A549 (cell line): Measurements from ENCODE around the gene UFD1. TPM values are rescaled to one million over a fixed set of nuclear protein-coding genes. Genes with fewer than 3 reads are reported as not detected.

Experiments used
- ATAC-seq, 2 experiments: fragments of 200-7000 bp in 1 of 2; fragments of >200 bp in 1 of 2; cut with Nextera tagmentation in 1 of 2; cut with Tn5 transposase in 1 of 2; 3 replicates each; pipeline versions ENCODE4 v1.8.0 to v1.9.1; 2018 to 2020; ENCODE audit warnings: mild to moderate bottlenecking in 1 of 2, moderate library complexity in 1 of 2
- CTCF ChIA-PET: fragments of 300-600 bp; sonication (Branson Sonifier 250); formaldehyde crosslinking; extraction: SDS; loops from one replicate; lab custom pipeline; 2021; ENCODE audit warnings: antibody characterized with exemption, inconsistent platforms; lab: Yijun Ruan, JAX
- POLR2A ChIA-PET: fragments of 350-600 bp; formaldehyde crosslinking; extraction: SDS; loops from one replicate; lab custom pipeline; 2021; ENCODE audit warnings: antibody characterized with exemption, inconsistent platforms; lab: Yijun Ruan, JAX
- DNase-seq, 2 experiments: peaks; one replicate each; pipeline versions ENCODE4 v3.0.0 to v3.0.0-alpha.2; 2011 to 2016; ENCODE audit warnings: low read depth in 1 of 2, low spot score in 1 of 2
- FAIRE-seq: peaks from 2 replicates; lab custom pipeline; 2011; peaks lifted over from hg19 to GRCh38; lab: Jason Lieb, UNC
- H3K27ac ChIP-seq, 2 experiments: fragments of >200 bp; sonication (Bioruptor Twin); formaldehyde crosslinking; 3 replicates each; pipeline ENCODE4 v1.5.1; 2016 to 2017
- H3K4me1 ChIP-seq: fragments of >200 bp; sonication (Bioruptor Twin); formaldehyde crosslinking; 3 replicates; pipeline ENCODE4 v1.6.1; 2016
- H3K4me2 ChIP-seq: fragments of >200 bp; sonication (Bioruptor Twin); formaldehyde crosslinking; 3 replicates; pipeline ENCODE4 v1.6.1; 2016
- H3K4me3 ChIP-seq: fragments of >200 bp; sonication (Bioruptor Twin); formaldehyde crosslinking; 3 replicates; pipeline ENCODE4 v1.5.1; 2016
- H3K9me3 ChIP-seq: fragments of >200 bp; sonication (Bioruptor Twin); formaldehyde crosslinking; 3 replicates; pipeline ENCODE4 v1.6.1; 2016
- CBX8 ChIP-seq: fragments of 200-600 bp; sonication (generic); IDR thresholded peaks from 2 replicates; pipeline ENCODE4 v1.6.1; 2016
- CEBPB ChIP-seq, 2 experiments: fragments of >200 bp in 1 of 2; sonication (Bioruptor Twin) in 1 of 2; formaldehyde crosslinking in 1 of 2; IDR thresholded peaks; 2 replicates each; pipeline ENCODE4 v1.6.1; 2012 to 2016
- CHD2 ChIP-seq: fragments of 150-350 bp; IDR thresholded peaks from 2 replicates; pipeline ENCODE4 v1.6.1; 2014; ENCODE audit warnings: low read length; ENCODE audit not compliant: partially characterized antibody
- CHD4 ChIP-seq: fragments of 200-600 bp; sonication (generic); IDR thresholded peaks from 2 replicates; pipeline ENCODE4 v1.6.1; 2016; ENCODE audit warnings: antibody characterized with exemption, mild to moderate bottlenecking, borderline replicate concordance
- FOXS1 ChIP-seq: fragments of 250-450 bp; sonication (Bioruptor Pico); IDR thresholded peaks from 2 replicates; pipeline ENCODE4 v1.5.0; 2020; ENCODE audit warnings: mild to moderate bottlenecking, moderate library complexity
- GATA3 ChIP-seq: IDR thresholded peaks from 2 replicates; pipeline ENCODE4 v1.6.1; 2012; ENCODE audit warnings: borderline replicate concordance
- HOXA7 ChIP-seq: fragments of 250-450 bp; sonication (Bioruptor Pico); IDR thresholded peaks from 2 replicates; pipeline ENCODE4 v1.5.0; 2020; ENCODE audit warnings: mild to moderate bottlenecking, moderate library complexity
- HOXB13 ChIP-seq: fragments of 250-450 bp; sonication (Bioruptor Pico); IDR thresholded peaks from 2 replicates; pipeline ENCODE4 v1.5.0; 2020; ENCODE audit warnings: low read depth, mild to moderate bottlenecking, moderate library complexity
- HOXB5 ChIP-seq: fragments of 250-450 bp; sonication (Bioruptor Pico); IDR thresholded peaks from 2 replicates; pipeline ENCODE4 v1.5.0; 2020; ENCODE audit warnings: mild to moderate bottlenecking, moderate library complexity
- MAZ ChIP-seq: fragments of 150-350 bp; IDR thresholded peaks from 2 replicates; pipeline ENCODE4 v1.6.1; 2014; ENCODE audit warnings: antibody characterized with exemption, low read depth, low read length, borderline replicate concordance
- PHF8 ChIP-seq: fragments of 200-600 bp; sonication (generic); IDR thresholded peaks from 2 replicates; pipeline ENCODE4 v1.6.1; 2016; ENCODE audit warnings: low read depth, mild to moderate bottlenecking, antibody characterized with exemption, moderate library complexity, borderline replicate concordance
- RAD21 ChIP-seq, 2 experiments: fragments of >200 bp in 1 of 2; sonication (Bioruptor Twin) in 1 of 2; formaldehyde crosslinking in 1 of 2; IDR thresholded peaks in 1 of 2; conservative IDR thresholded peaks in 1 of 2; 2 replicates in 1 of 2; 3 replicates in 1 of 2; pipeline ENCODE4 v1.6.1; 2012 to 2018; ENCODE audit warnings: inconsistent platforms in 1 of 2
- RARB ChIP-seq: fragments of 250-450 bp; sonication (Bioruptor Pico); IDR thresholded peaks from 2 replicates; pipeline ENCODE4 v1.8.0; 2021; ENCODE audit warnings: mild to moderate bottlenecking, moderate library complexity
- RNF2 ChIP-seq: fragments of 200-600 bp; sonication (generic); IDR thresholded peaks from 2 replicates; pipeline ENCODE4 v1.6.1; 2016; ENCODE audit warnings: low read depth, mild to moderate bottlenecking, antibody characterized with exemption, moderate library complexity, borderline replicate concordance
- SREBF2 ChIP-seq: fragments of 450-650 bp; IDR thresholded peaks from 2 replicates; pipeline ENCODE4 v1.6.1; 2014; ENCODE audit warnings: mild to moderate bottlenecking, moderate library complexity
- ZNF302 ChIP-seq: fragments of 250-450 bp; sonication (Bioruptor Pico); IDR thresholded peaks from 2 replicates; pipeline ENCODE4 v1.9.0; 2021; ENCODE audit warnings: inconsistent platforms, mild to moderate bottlenecking, moderate library complexity
- WGBS: methylation state at CpG from one replicate; pipeline ENCODE4 v1.1.6; 2017; ENCODE audit errors: missing lambda C conversion rate; 5-methylcytosine and 5-hydroxymethylcytosine counted together
- polyA plus RNA-seq, 4 experiments: library from polyadenylated mRNA; depleted of rRNA in 3 of 4; stranded (reverse); fragments of >200 nt; fragmentation: RNase III in 1 of 4; extraction: RNeasy Plus Mini Kit Qiagen cat#74134 plus additional on column Dnase treatment in 1 of 4; gene quantifications; 2 replicates in 3 of 4; 3 replicates in 1 of 4; pipeline ENCODE4 v1.2.3, GENCODE V29; 2011 to 2017
- TF ChIP-seq, protein P1 (sequence below): fragments of >200 bp; sonication (Bioruptor Twin); formaldehyde crosslinking; IDR thresholded peaks from 2 replicates; pipeline ENCODE4 v1.6.1; 2016
- TF ChIP-seq, protein P2 (sequence below): fragments of >200 bp; sonication (Bioruptor Twin); formaldehyde crosslinking; IDR thresholded peaks from 3 replicates; pipeline ENCODE4 v1.5.1; 2016
- TF ChIP-seq, protein P3 (sequence below): IDR thresholded peaks from 2 replicates; pipeline ENCODE4 v1.6.1; 2012
- TF ChIP-seq, protein P4 (sequence below): IDR thresholded peaks from 2 replicates; pipeline ENCODE4 v1.6.1; 2012; ENCODE audit warnings: low read depth, borderline replicate concordance
- TF ChIP-seq, protein P5 (sequence below): fragments of 200-600 bp; sonication (generic); IDR thresholded peaks from 2 replicates; pipeline ENCODE4 v1.6.1; 2016; ENCODE audit warnings: antibody characterized with exemption, mild to moderate bottlenecking, moderate library complexity
- TF ChIP-seq, protein P6 (sequence below): fragments of 150-350 bp; IDR thresholded peaks from 2 replicates; pipeline ENCODE4 v1.6.1; 2014; ENCODE audit warnings: low read depth, mild to moderate bottlenecking, low read length

Gene UFD1
- polyA plus RNA-seq, 2 of the 4 experiments (the other 2 are of a cell fraction), result 95.4 to 96.1 TPM

DNA sequence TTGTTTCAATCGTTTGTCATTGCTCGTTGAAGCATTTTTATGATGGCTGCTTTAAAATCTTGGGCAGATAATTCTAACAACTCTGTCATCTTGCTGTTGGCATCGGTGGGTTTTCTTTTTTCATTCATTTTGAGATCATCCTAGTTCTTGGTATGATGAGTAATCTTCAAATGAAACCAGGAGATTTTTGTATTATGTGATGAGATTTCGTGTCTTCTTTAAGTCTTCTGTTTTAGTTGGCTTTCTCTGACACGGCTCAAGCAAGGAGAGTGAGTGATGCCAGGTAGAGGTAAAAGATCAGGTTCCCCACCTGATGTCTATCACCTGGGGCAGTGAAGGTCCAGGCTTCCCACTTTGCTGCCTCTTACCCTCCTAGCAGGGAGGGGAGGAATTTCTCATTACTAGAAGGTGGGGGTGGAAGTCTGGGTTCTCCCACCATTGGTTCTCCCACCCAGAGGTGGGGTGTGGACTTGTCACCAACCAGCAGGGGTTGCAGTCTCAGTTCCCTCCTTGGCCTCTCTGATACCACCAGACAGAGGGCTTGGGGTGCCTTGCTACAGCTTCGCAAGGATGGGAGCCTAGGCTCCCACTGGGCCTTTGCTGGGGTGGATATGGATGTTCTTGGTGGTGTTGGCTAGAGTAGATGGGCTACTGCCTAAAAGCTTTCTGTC, 13.6 kb upstream of the UFD1 start:
- no peak overlapping the region for H3K4me3 ChIP-seq
- H3K4me1 ChIP-seq, result 0 out of 3 replicates have a peak, but pooled peaks cover 3% of the 10 kb centered on the region
- DNase-seq (no peak), ATAC-seq (no peak), FAIRE-seq (no peak)
- POLR2A ChIA-PET, result no interaction called here
- WGBS, result 91% methylated on average over 6 of the region's 6 CpGs
- no peaks in the 10 kb centered on the region for H3K9me3 ChIP-seq
- TF ChIP-seq FOXS1 (CRISPR knock-in tag) (no peak), SREBF2 (no peak), MAZ (no peak), GATA3 (no peak), RNF2 (no peak), CHD4 (no peak)
- TF ChIP-seq, protein P1, sequence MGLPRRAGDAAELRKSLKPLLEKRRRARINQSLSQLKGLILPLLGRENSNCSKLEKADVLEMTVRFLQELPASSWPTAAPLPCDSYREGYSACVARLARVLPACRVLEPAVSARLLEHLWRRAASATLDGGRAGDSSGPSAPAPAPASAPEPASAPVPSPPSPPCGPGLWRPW, result no peak
- TF ChIP-seq, protein P2, sequence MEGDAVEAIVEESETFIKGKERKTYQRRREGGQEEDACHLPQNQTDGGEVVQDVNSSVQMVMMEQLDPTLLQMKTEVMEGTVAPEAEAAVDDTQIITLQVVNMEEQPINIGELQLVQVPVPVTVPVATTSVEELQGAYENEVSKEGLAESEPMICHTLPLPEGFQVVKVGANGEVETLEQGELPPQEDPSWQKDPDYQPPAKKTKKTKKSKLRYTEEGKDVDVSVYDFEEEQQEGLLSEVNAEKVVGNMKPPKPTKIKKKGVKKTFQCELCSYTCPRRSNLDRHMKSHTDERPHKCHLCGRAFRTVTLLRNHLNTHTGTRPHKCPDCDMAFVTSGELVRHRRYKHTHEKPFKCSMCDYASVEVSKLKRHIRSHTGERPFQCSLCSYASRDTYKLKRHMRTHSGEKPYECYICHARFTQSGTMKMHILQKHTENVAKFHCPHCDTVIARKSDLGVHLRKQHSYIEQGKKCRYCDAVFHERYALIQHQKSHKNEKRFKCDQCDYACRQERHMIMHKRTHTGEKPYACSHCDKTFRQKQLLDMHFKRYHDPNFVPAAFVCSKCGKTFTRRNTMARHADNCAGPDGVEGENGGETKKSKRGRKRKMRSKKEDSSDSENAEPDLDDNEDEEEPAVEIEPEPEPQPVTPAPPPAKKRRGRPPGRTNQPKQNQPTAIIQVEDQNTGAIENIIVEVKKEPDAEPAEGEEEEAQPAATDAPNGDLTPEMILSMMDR, result no peak
- no peak overlapping the region for H3K4me2 ChIP-seq
- CTCF ChIA-PET, result interaction anchor here (2.8 kb wide), 1 partner anchor 137 kb away, joined by 11 read pairs; no protein-coding TSS in a partner anchor
- H3K27ac ChIP-seq, result no peak overlapping the region

DNA sequence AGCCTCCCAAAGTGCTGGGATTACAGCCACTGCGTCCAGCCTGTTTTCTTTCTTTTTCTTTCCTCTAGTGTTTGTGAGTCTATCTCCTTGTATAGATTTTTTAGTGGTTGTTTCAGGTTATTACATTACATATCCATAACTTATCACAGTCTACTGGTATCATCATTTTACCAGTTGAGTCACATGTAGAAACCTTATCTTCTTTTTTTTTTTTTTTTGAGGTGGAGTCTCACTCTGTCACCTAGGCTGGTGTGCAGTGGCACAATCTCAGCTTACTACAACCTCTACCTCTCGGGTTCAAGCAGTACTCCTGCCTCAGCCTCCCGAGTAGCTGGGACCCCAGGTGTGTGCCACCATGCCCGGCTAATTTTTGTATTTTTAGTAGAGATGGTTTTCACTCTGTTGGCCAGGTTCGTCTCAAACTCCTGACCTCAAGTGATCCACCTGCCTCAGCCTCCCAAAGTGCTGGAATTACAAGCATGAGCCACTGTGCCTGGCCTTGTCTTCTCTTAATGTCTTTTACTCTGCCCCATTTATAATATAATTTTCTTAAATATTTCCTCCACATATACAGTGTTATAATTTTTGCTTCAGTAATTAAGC, 11.7 kb upstream of the UFD1 start:
- ChIA-PET POLR2A (no interaction called here), CTCF (interaction anchor here (1.0 to 2.1 kb wide), 2 partner anchors 139 kb away, joined by 3 to 6 read pairs; no protein-coding TSS in a partner anchor)
- Histone ChIP-seq H3K4me1 (0 out of 3 replicates have a peak, but pooled peaks cover 3% of the 10 kb centered on the region), H3K4me2 (no peak overlapping the region), H3K4me3 (no peak overlapping the region), H3K9me3 (no peaks in the 10 kb centered on the region), H3K27ac (no peak overlapping the region)
- DNase-seq (no peak), ATAC-seq (no peak), FAIRE-seq (no peak)
- WGBS, result 94% methylated on average over 5 of the region's 5 CpGs
- TF ChIP-seq, protein P3, sequence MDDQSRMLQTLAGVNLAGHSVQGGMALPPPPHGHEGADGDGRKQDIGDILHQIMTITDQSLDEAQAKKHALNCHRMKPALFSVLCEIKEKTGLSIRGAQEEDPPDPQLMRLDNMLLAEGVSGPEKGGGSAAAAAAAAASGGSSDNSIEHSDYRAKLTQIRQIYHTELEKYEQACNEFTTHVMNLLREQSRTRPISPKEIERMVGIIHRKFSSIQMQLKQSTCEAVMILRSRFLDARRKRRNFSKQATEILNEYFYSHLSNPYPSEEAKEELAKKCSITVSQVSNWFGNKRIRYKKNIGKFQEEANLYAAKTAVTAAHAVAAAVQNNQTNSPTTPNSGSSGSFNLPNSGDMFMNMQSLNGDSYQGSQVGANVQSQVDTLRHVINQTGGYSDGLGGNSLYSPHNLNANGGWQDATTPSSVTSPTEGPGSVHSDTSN, result no peak
- TF ChIP-seq HOXB13 (CRISPR knock-in tag) (no peak), CBX8 (no peak), RAD21 (conservative IDR thresholded peaks at IDR 0.05 in 1 of 2, IDR thresholded peaks at IDR 0.05 in 1 of 2) (no peak), MAZ (no peak), RARB (no peak), CHD2 (no peak), CEBPB (IDR thresholded peaks at IDR 0.05) (no peak), HOXB5 (CRISPR knock-in tag) (no peak), RNF2 (no peak), PHF8 (no peak), ZNF302 (CRISPR knock-in tag) (no peak), HOXA7 (CRISPR knock-in tag) (no peak)
- TF ChIP-seq, protein P4, sequence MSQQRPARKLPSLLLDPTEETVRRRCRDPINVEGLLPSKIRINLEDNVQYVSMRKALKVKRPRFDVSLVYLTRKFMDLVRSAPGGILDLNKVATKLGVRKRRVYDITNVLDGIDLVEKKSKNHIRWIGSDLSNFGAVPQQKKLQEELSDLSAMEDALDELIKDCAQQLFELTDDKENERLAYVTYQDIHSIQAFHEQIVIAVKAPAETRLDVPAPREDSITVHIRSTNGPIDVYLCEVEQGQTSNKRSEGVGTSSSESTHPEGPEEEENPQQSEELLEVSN, result no peak
- TF ChIP-seq, protein P2, result no peak
- TF ChIP-seq, protein P5, sequence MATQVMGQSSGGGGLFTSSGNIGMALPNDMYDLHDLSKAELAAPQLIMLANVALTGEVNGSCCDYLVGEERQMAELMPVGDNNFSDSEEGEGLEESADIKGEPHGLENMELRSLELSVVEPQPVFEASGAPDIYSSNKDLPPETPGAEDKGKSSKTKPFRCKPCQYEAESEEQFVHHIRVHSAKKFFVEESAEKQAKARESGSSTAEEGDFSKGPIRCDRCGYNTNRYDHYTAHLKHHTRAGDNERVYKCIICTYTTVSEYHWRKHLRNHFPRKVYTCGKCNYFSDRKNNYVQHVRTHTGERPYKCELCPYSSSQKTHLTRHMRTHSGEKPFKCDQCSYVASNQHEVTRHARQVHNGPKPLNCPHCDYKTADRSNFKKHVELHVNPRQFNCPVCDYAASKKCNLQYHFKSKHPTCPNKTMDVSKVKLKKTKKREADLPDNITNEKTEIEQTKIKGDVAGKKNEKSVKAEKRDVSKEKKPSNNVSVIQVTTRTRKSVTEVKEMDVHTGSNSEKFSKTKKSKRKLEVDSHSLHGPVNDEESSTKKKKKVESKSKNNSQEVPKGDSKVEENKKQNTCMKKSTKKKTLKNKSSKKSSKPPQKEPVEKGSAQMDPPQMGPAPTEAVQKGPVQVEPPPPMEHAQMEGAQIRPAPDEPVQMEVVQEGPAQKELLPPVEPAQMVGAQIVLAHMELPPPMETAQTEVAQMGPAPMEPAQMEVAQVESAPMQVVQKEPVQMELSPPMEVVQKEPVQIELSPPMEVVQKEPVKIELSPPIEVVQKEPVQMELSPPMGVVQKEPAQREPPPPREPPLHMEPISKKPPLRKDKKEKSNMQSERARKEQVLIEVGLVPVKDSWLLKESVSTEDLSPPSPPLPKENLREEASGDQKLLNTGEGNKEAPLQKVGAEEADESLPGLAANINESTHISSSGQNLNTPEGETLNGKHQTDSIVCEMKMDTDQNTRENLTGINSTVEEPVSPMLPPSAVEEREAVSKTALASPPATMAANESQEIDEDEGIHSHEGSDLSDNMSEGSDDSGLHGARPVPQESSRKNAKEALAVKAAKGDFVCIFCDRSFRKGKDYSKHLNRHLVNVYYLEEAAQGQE, result no peak
- TF ChIP-seq, protein P6, sequence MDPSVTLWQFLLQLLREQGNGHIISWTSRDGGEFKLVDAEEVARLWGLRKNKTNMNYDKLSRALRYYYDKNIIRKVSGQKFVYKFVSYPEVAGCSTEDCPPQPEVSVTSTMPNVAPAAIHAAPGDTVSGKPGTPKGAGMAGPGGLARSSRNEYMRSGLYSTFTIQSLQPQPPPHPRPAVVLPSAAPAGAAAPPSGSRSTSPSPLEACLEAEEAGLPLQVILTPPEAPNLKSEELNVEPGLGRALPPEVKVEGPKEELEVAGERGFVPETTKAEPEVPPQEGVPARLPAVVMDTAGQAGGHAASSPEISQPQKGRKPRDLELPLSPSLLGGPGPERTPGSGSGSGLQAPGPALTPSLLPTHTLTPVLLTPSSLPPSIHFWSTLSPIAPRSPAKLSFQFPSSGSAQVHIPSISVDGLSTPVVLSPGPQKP, result no peak
